HepG2 (cell line): ENCODE measurements around the gene TRIM59. TPM values are rescaled to one million over a fixed set of nuclear protein-coding genes. Genes with fewer than 3 reads are reported as not detected.

Source experiments
- ASH2L ChIP-seq: fragments of 300-600, 200-600 bp; sonication (generic); IDR thresholded peaks from 2 replicates; pipeline ENCODE4 v1.7.0; 2017; ENCODE audit warnings: low read depth, mild to moderate bottlenecking, moderate library complexity, mixed read lengths, low read length; ENCODE audit not compliant: insufficient read length
- CHD4 ChIP-seq: fragments of 200-600 bp; sonication (generic); IDR thresholded peaks from 2 replicates; pipeline ENCODE4 v1.7.0; 2017; ENCODE audit warnings: mild to moderate bottlenecking, low read length, borderline replicate concordance
- ETV6 ChIP-seq: sonication (generic); formaldehyde crosslinking; conservative IDR thresholded peaks from 2 replicates; pipeline ENCODE4 v1.4.0; 2020; ENCODE audit warnings: missing genetic modification reagents
- FLYWCH1 ChIP-seq: sonication (generic); formaldehyde crosslinking; IDR thresholded peaks from 2 replicates; pipeline ENCODE4 v1.8.1; 2023; ENCODE audit warnings: mild to moderate bottlenecking, missing genetic modification reagents
- FOXK1 ChIP-seq: sonication (generic); formaldehyde crosslinking; IDR thresholded peaks from 2 replicates; pipeline ENCODE4 v1.4.0; 2020; ENCODE audit warnings: low read depth, missing genetic modification reagents, borderline replicate concordance
- HDAC1 ChIP-seq: sonication (generic); formaldehyde crosslinking; IDR thresholded peaks from 2 replicates; pipeline ENCODE4 v1.5.1; 2020; ENCODE audit warnings: mild to moderate bottlenecking, missing genetic modification reagents
- HES4 ChIP-seq: sonication (generic); formaldehyde crosslinking; IDR thresholded peaks from 2 replicates; pipeline ENCODE4 v1.9.0; 2021; ENCODE audit warnings: mild to moderate bottlenecking, missing genetic modification reagents, borderline replicate concordance
- MTF1 ChIP-seq: sonication (generic); formaldehyde crosslinking; IDR thresholded peaks from 2 replicates; pipeline ENCODE4 v1.5.0; 2020; ENCODE audit warnings: missing genetic modification reagents
- NCOA1 ChIP-seq: sonication (generic); formaldehyde crosslinking; IDR thresholded peaks from 2 replicates; pipeline ENCODE4 v1.9.0; 2021; ENCODE audit warnings: missing genetic modification reagents
- PAF1 ChIP-seq: IDR thresholded peaks from 2 replicates; pipeline ENCODE4 v1.6.1; 2016; ENCODE audit warnings: missing genetic modification reagents, missing compliant biosample characterization
- RFXANK ChIP-seq: IDR thresholded peaks from 2 replicates; pipeline ENCODE4 v1.6.1; 2016
- TEAD3 ChIP-seq: optimal IDR thresholded peaks from 2 replicates; pipeline ENCODE3; 2016; ENCODE audit warnings: borderline replicate concordance
- ZBTB37 ChIP-seq: sonication (generic); formaldehyde crosslinking; IDR thresholded peaks from 2 replicates; pipeline ENCODE4 v1.4.0; 2020; ENCODE audit warnings: mild to moderate bottlenecking, missing genetic modification reagents
- ZBTB39 ChIP-seq: sonication (generic); formaldehyde crosslinking; IDR thresholded peaks from 2 replicates; pipeline ENCODE4 v1.5.0; 2020; ENCODE audit warnings: missing genetic modification reagents
- ZMAT3 ChIP-seq: sonication (generic); formaldehyde crosslinking; conservative IDR thresholded peaks from 2 replicates; pipeline ENCODE4 v1.7.0; 2021; ENCODE audit warnings: missing genetic modification reagents
- ZNF383 ChIP-seq: sonication (generic); formaldehyde crosslinking; IDR thresholded peaks from 2 replicates; pipeline ENCODE4 v1.4.0; 2020; ENCODE audit warnings: missing genetic modification reagents, mild to moderate bottlenecking, borderline replicate concordance
- ZNF432 ChIP-seq: sonication (generic); formaldehyde crosslinking; IDR thresholded peaks from 2 replicates; pipeline ENCODE4 v1.5.0; 2020; ENCODE audit warnings: missing genetic modification reagents, mild to moderate bottlenecking, borderline replicate concordance
- ZNF501 ChIP-seq: sonication (generic); formaldehyde crosslinking; IDR thresholded peaks from 2 replicates; pipeline ENCODE4 v1.5.1; 2020; ENCODE audit warnings: mild to moderate bottlenecking, moderate library complexity, missing genetic modification reagents
- ZNF652 ChIP-seq: IDR thresholded peaks from 2 replicates; pipeline ENCODE4 v1.6.1; 2016; ENCODE audit warnings: low read depth, borderline replicate concordance
- ZNF720 ChIP-seq: sonication (generic); formaldehyde crosslinking; IDR thresholded peaks from 2 replicates; pipeline ENCODE4 v1.4.0; 2020; ENCODE audit warnings: missing genetic modification reagents
- ZNF768 ChIP-seq: sonication (generic); formaldehyde crosslinking; IDR thresholded peaks from 2 replicates; pipeline ENCODE4 v1.4.0; 2020; ENCODE audit warnings: missing genetic modification reagents
- ZSCAN29 ChIP-seq: sonication (generic); formaldehyde crosslinking; conservative IDR thresholded peaks from 2 replicates; pipeline ENCODE4 v1.4.0; 2020; ENCODE audit warnings: mild to moderate bottlenecking, missing genetic modification reagents
- polyA plus RNA-seq, 8 experiments: library from polyadenylated mRNA; depleted of rRNA in 3 of 8; stranded (reverse) in 7 of 8; unstranded in 1 of 8; fragments of >200 nt; fragmentation: Illumina TruSeq in 4 of 8; extraction: Trizol in 4 of 8; gene quantifications; 2 replicates each; pipeline versions ENCODE4 v1.2.1 to v1.2.3, GENCODE V29; 2011 to 2016; ENCODE audit warnings: low read depth in 4 of 8, missing spikeins in 1 of 8, mixed read lengths in 1 of 8; ENCODE audit not compliant: insufficient read depth in 1 of 8
- total RNA-seq, 5 experiments: library from RNA; depleted of rRNA; stranded (reverse); fragments of >200 nt; fragmentation: Illumina TruSeq; extraction: Trizol; gene quantifications; 2 replicates each; pipeline ENCODE4 v1.2.3, GENCODE V29; 2016; ENCODE audit warnings: low read depth in 1 of 5
- TF ChIP-seq, protein P1 (sequence below): sonication (generic); formaldehyde crosslinking; conservative IDR thresholded peaks from 2 replicates; pipeline ENCODE4 v1.4.0; 2020; ENCODE audit warnings: missing genetic modification reagents
- TF ChIP-seq, protein P2 (sequence below): sonication (generic); formaldehyde crosslinking; IDR thresholded peaks from 2 replicates; pipeline ENCODE4 v1.5.1; 2020; ENCODE audit warnings: mild to moderate bottlenecking, moderate library complexity, missing genetic modification reagents

Gene TRIM59
- total and polyA plus RNA-seq, 2 of the 13 experiments (the other 11 are each of a cell fraction or from before 2014, with no cell fraction given): 1.3 to 3.2 TPM

DNA sequence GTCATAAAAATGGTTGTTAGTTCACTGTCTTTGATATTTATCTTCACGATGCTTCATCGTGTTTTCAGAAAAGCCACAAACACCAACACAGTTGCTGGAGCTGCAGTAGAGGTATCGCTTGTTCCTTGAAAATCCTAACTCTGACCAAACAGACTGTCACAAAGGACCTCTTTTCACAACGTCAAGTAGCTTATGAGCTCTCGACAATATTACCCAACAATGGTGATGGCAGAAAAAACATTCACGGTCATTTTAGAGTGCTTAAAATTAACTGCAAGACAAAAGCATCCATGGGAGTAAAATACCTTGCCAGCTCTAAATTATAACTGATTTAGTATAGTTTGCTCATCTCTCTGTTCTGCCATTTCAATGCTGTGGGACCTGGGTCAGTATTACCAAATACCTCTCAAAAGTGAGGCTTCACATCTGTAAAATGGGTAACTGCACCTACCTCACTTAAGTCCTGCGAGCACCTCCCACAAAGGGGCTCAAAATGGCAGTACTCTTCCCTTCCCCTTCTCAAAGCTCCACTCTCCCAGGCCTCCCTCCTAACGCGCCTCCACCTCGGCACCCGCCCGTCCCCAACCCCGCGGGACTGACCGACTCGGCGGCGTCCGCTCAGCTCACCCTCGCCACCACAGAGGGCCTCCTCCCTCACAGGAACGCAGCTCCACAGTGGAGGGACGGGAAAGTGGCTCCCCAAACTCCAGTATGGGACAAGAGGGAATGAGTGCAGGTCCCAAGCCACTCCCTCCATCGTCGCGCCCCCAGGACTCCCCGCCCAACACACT is 546 bp downstream of the TRIM59 start (continued):
- 0 out of 2 replicates have a peak, but pooled peaks have one; percentile 23 for TF ChIP-seq HDAC1
- TF ChIP-seq ZBTB37 (CRISPR knock-in tag): no peak
- no peak for TF ChIP-seq ZNF432 (CRISPR knock-in tag)
- TF ChIP-seq ZNF768: peak; percentile 5; the same call in 1 of the 2 replicates
- no peak for TF ChIP-seq HES4 (CRISPR knock-in tag)
- no peak for TF ChIP-seq PAF1 (CRISPR knock-in tag)
- no peak; the same call in 1 of the 2 replicates for TF ChIP-seq ZNF501
- TF ChIP-seq FOXK1: no peak
- TF ChIP-seq ASH2L: peak; percentile 47
- TF ChIP-seq ZMAT3 (CRISPR knock-in tag): no peak
- TF ChIP-seq ZBTB39: no peak
- no peak for TF ChIP-seq FLYWCH1
- TF ChIP-seq, protein P1, sequence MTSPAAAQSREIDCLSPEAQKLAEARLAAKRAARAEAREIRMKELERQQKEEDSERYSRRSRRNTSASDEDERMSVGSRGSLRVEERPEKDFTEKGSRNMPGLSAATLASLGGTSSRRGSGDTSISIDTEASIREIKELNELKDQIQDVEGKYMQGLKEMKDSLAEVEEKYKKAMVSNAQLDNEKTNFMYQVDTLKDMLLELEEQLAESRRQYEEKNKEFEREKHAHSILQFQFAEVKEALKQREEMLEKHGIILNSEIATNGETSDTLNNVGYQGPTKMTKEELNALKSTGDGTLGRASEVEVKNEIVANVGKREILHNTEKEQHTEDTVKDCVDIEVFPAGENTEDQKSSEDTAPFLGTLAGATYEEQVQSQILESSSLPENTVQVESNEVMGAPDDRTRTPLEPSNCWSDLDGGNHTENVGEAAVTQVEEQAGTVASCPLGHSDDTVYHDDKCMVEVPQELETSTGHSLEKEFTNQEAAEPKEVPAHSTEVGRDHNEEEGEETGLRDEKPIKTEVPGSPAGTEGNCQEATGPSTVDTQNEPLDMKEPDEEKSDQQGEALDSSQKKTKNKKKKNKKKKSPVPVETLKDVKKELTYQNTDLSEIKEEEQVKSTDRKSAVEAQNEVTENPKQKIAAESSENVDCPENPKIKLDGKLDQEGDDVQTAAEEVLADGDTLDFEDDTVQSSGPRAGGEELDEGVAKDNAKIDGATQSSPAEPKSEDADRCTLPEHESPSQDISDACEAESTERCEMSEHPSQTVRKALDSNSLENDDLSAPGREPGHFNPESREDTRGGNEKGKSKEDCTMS (CRISPR knock-in tag): no peak
- no peak for TF ChIP-seq RFXANK
- no peak for TF ChIP-seq ETV6 (CRISPR knock-in tag)
- TF ChIP-seq, protein P2, sequence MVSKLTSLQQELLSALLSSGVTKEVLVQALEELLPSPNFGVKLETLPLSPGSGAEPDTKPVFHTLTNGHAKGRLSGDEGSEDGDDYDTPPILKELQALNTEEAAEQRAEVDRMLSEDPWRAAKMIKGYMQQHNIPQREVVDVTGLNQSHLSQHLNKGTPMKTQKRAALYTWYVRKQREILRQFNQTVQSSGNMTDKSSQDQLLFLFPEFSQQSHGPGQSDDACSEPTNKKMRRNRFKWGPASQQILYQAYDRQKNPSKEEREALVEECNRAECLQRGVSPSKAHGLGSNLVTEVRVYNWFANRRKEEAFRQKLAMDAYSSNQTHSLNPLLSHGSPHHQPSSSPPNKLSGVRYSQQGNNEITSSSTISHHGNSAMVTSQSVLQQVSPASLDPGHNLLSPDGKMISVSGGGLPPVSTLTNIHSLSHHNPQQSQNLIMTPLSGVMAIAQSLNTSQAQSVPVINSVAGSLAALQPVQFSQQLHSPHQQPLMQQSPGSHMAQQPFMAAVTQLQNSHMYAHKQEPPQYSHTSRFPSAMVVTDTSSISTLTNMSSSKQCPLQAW (CRISPR knock-in tag): no peak
- no peak for TF ChIP-seq ZNF383
- TF ChIP-seq CHD4: 0 out of 2 replicates have a peak, but pooled peaks have one; percentile 22
- TF ChIP-seq ZNF652: no peak
- no peak for TF ChIP-seq ZNF720 (CRISPR knock-in tag)
- no peak for TF ChIP-seq MTF1 (CRISPR knock-in tag)
- TF ChIP-seq TEAD3: no peak
- TF ChIP-seq NCOA1 (CRISPR knock-in tag): no peak
- no peak for TF ChIP-seq ZSCAN29 (CRISPR knock-in tag)
